MM.1S (cell line): ENCODE data around the gene FUT8.

Source experiments
- DNase-seq: peaks from one replicate; pipeline ENCODE4 v3.0.0-alpha.2; 2015
- H2AFZ ChIP-seq: fragments of 300-600 bp; sonication (generic); 2 replicates; pipeline ENCODE4 v1.6.0; 2016; ENCODE audit warnings: antibody characterized with exemption, low read length
- H3F3A ChIP-seq: fragments of 300-600 bp; sonication (generic); 2 replicates; pipeline ENCODE4 v1.6.1; 2016; ENCODE audit warnings: mild to moderate bottlenecking, antibody characterized with exemption, low read length, moderate library complexity, mixed read lengths; ENCODE audit not compliant: insufficient read depth
- H3K27ac ChIP-seq: fragments of 300-600 bp; sonication (generic); 2 replicates; pipeline ENCODE4 v1.5.1; 2016; ENCODE audit warnings: mild to moderate bottlenecking, low read length
- H3K27me3 ChIP-seq: fragments of 300-600 bp; sonication (generic); replicated peaks from 2 replicates; pipeline ENCODE4 v1.6.0; 2016; ENCODE audit warnings: low read length; ENCODE audit not compliant: insufficient read depth
- H3K36me3 ChIP-seq: fragments of 300-600 bp; sonication (generic); replicated peaks from 2 replicates; pipeline ENCODE4 v1.6.1; 2016; ENCODE audit warnings: mild to moderate bottlenecking, low read length, mixed read lengths; ENCODE audit not compliant: insufficient read depth
- H3K4me1 ChIP-seq: fragments of 300-600 bp; sonication (generic); 2 replicates; pipeline ENCODE4 v1.6.1; 2016; ENCODE audit warnings: low read length, mixed read lengths
- H3K4me2 ChIP-seq: fragments of 300-600 bp; sonication (generic); 2 replicates; pipeline ENCODE4 v1.6.0; 2016; ENCODE audit warnings: low read depth, low read length
- H3K4me3 ChIP-seq: fragments of 300-600 bp; sonication (generic); 2 replicates; pipeline ENCODE4 v1.5.1; 2016; ENCODE audit warnings: low read length, mixed read lengths
- H3K79me2 ChIP-seq: fragments of 300-600 bp; sonication (generic); 2 replicates; pipeline ENCODE4 v1.6.1; 2016; ENCODE audit warnings: mixed run types, low read length, mixed read lengths
- H3K9ac ChIP-seq: fragments of 300-600 bp; sonication (generic); 2 replicates; pipeline ENCODE4 v1.6.1; 2016; ENCODE audit warnings: low read length, mixed read lengths
- H3K9me2 ChIP-seq: fragments of 300-600 bp; sonication (generic); replicated peaks from 2 replicates; pipeline ENCODE4 v1.6.1; 2016; ENCODE audit warnings: mild to moderate bottlenecking, low read length, mixed read lengths; ENCODE audit not compliant: insufficient read depth
- H3K9me3 ChIP-seq: fragments of 300-600 bp; sonication (generic); replicated peaks from 2 replicates; pipeline ENCODE4 v1.6.1; 2016; ENCODE audit warnings: mild to moderate bottlenecking, low read length, mixed read lengths; ENCODE audit not compliant: insufficient read depth
- H4K20me1 ChIP-seq: fragments of 300-600 bp; sonication (generic); 2 replicates; pipeline ENCODE4 v1.6.1; 2016; ENCODE audit warnings: mild to moderate bottlenecking, low read length, moderate library complexity, mixed read lengths; ENCODE audit not compliant: insufficient read depth
- EZH2 ChIP-seq: fragments of 300-600 bp; sonication (generic); optimal IDR thresholded peaks from 2 replicates; pipeline ENCODE3; 2017; ENCODE audit warnings: low read depth, mild to moderate bottlenecking, antibody characterized with exemption, low read length, mixed read lengths
- EZH2phosphoT487 ChIP-seq: fragments of 300-600 bp; sonication (generic); IDR thresholded peaks from 2 replicates; pipeline ENCODE4 v1.6.1; 2018; ENCODE audit warnings: antibody characterized with exemption, low read length
- TF ChIP-seq, protein P1 (sequence below): fragments of 300-600 bp; sonication (generic); IDR thresholded peaks from 2 replicates; pipeline ENCODE4 v1.5.1; 2016; ENCODE audit warnings: antibody characterized with exemption, low read length, mixed read lengths

FUT8 gene

DNA sequence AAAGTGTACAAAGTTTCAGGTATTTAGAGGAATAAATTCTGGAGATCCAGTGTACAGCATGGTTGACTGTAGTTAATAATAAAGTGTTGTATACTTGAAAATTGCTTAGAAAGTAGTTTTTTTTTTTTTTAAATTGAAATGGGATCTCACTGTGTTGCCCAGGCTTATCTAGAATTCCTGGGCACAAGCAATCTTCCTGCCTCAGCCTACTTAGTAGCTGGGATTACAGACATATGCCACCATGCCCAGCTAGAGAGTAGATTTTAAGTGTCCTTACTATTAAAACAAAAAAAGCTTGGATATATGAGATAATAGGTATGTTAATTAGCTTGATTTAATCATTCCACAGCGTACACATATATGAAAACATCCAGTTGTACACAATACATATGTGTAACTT is 27.7 kb downstream of the FUT8 start:
- H3K27me3 ChIP-seq: no peaks in the 10 kb centered on the region
- no peak overlapping the region for H3K9ac ChIP-seq
- DNase-seq: no peak
- no peak overlapping the region for H2AFZ ChIP-seq
- no peak overlapping the region for H3K4me2 ChIP-seq
- H3K9me3 ChIP-seq: no peaks in the 10 kb centered on the region
- no peaks in the 10 kb centered on the region for H3F3A ChIP-seq
- no peak for TF ChIP-seq EZH2phosphoT487
- TF ChIP-seq, protein P1, sequence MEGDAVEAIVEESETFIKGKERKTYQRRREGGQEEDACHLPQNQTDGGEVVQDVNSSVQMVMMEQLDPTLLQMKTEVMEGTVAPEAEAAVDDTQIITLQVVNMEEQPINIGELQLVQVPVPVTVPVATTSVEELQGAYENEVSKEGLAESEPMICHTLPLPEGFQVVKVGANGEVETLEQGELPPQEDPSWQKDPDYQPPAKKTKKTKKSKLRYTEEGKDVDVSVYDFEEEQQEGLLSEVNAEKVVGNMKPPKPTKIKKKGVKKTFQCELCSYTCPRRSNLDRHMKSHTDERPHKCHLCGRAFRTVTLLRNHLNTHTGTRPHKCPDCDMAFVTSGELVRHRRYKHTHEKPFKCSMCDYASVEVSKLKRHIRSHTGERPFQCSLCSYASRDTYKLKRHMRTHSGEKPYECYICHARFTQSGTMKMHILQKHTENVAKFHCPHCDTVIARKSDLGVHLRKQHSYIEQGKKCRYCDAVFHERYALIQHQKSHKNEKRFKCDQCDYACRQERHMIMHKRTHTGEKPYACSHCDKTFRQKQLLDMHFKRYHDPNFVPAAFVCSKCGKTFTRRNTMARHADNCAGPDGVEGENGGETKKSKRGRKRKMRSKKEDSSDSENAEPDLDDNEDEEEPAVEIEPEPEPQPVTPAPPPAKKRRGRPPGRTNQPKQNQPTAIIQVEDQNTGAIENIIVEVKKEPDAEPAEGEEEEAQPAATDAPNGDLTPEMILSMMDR: no peak
- TF ChIP-seq EZH2: no peak
- H3K9me2 ChIP-seq: no peaks in the 10 kb centered on the region
- peaks cover 8% of the 10 kb centered on the region; the same call in 1 of the 2 replicates for H3K79me2 ChIP-seq
- H3K36me3 ChIP-seq: no peaks in the 10 kb centered on the region; the same call in 1 of the 2 replicates
- no peak overlapping the region for H3K4me3 ChIP-seq
- H3K27ac ChIP-seq: no peak overlapping the region
- no peaks in the 10 kb centered on the region for H3K4me1 ChIP-seq
- H4K20me1 ChIP-seq: no peaks in the 10 kb centered on the region

DNA sequence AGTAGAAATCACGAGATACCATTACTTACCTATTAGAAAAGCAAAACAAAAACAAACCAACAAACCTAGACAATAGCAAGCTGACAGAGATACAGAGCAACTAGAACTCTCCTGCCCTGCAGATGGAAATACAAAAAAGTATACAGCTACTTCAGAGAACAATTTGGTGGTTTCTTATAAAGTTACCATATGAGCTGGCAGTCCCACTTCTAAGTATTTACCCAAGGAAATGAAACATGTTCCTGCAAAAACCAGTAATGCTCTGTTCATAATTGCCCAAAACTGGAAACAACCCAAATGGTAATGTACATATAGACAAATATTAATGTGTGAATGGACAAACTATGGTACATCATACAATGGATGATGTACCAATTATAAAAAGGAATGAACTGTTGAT is 31.7 kb downstream of the FUT8 start:
- no peaks in the 10 kb centered on the region for H3F3A ChIP-seq
- H3K79me2 ChIP-seq: no peaks in the 10 kb centered on the region; the same call in 1 of the 2 replicates
- no peaks in the 10 kb centered on the region for H3K36me3 ChIP-seq
- H4K20me1 ChIP-seq: no peaks in the 10 kb centered on the region
- H3K27me3 ChIP-seq: no peaks in the 10 kb centered on the region
- no peak overlapping the region for H3K27ac ChIP-seq
- no peak for DNase-seq
- H3K4me1 ChIP-seq: no peaks in the 10 kb centered on the region
- no peaks in the 10 kb centered on the region for H3K9me3 ChIP-seq
- no peaks in the 10 kb centered on the region for H3K9me2 ChIP-seq
- H2AFZ ChIP-seq: no peak overlapping the region
- H3K4me3 ChIP-seq: no peak overlapping the region
- TF ChIP-seq EZH2phosphoT487 (no peak), EZH2 (no peak)
- TF ChIP-seq, protein P1: no peak
- H3K9ac ChIP-seq: no peak overlapping the region
- no peak overlapping the region for H3K4me2 ChIP-seq

DNA sequence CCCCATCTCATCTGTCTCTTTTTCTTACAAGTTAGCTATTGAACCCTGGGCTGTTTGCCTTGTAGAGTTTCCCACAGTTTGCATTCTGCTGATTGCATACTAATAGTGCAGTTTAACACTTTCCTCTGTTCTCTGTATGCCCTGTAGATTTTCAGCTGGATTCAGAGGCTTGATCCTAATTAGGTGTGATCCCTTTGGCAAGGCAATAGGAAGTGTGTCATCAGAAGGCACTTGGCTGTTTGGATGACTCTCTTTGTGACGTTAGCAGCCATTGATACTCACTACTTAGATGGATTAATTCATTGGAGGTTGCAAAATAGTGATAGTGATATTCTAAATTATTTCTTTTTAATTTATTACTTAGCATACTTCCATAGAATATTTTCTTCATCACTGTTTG is 33.6 kb downstream of the FUT8 start:
- Histone ChIP-seq H3K27ac (no peak overlapping the region), H3K9me2 (no peaks in the 10 kb centered on the region), H3K9me3 (no peaks in the 10 kb centered on the region), H2AFZ (no peak overlapping the region), H3K36me3 (no peaks in the 10 kb centered on the region), H3K9ac (no peak overlapping the region), H3K4me3 (no peak overlapping the region), H3K79me2 (no peaks in the 10 kb centered on the region; the same call in 1 of the 2 replicates), H3K4me2 (no peak overlapping the region), H4K20me1 (no peaks in the 10 kb centered on the region), H3K4me1 (no peaks in the 10 kb centered on the region), H3F3A (no peaks in the 10 kb centered on the region), H3K27me3 (no peaks in the 10 kb centered on the region)
- TF ChIP-seq, protein P1: no peak
- TF ChIP-seq EZH2phosphoT487: no peak
- TF ChIP-seq EZH2: no peak
- no peak for DNase-seq
